ENCODE results near the gene IQCK.
"Not testable (repeated sequence)": the region's sequence is repeated elsewhere in the genome, so short reads cannot be mapped to it uniquely, and the experiment has no call there.

The IQCK gene

GRCh38 chr16:19679281-19679680 lies 38.8 kb upstream of the IQCK start:
- POLR2A ChIA-PET; H3K9me3 ChIP-seq (ENCODE audit: control insufficient read depth, insufficient read depth, low read depth, low read length); H3K27ac ChIP-seq (ENCODE audit: extremely low read depth, low read depth, low read length); H3K4me3 ChIP-seq (ENCODE audit: low read depth, low read length); H3K4me1 ChIP-seq (ENCODE audit: control insufficient read depth, insufficient read depth, low read length): not testable (repeated sequence)
- peaks cover 6 to 17% of the 10 kb centered on the region in 2 experiments; a peak in 2 of 3 replicates for H3K36me3 ChIP-seq (ENCODE audit: control insufficient read depth in 2 of 2, insufficient read depth in 1 of 2, low read length in 2 of 2)
- CTCF ChIA-PET = interaction anchor here (0.6 to 1.5 kb wide), 2 partner anchors 119 to 207 kb away, joined by 3 to 4 read pairs; no protein-coding TSS in a partner anchor
- TF ChIP-seq ZNF223 (tag by site-specific recombination; IDR thresholded peaks at IDR 0.05) (0 out of 2 replicates have a peak, but pooled peaks have one; percentile 21), MZF1 (tag by site-specific recombination; IDR thresholded peaks at IDR 0.05; ENCODE audit: borderline replicate concordance) (peak; percentile 20; the same call in 1 of the 2 replicates), ZNF394 (tag by site-specific recombination; IDR thresholded peaks at IDR 0.05; ENCODE audit: borderline replicate concordance) (peak; percentile 97), ZNF514 (tag by site-specific recombination; IDR thresholded peaks at IDR 0.05) (0 out of 2 replicates have a peak, but pooled peaks have one; percentile 32), ZNF138 (tag by site-specific recombination; IDR thresholded peaks at IDR 0.05; ENCODE audit: borderline replicate concordance) (peak; percentile 83; the same call in 1 of the 2 replicates), OVOL3 (tag by site-specific recombination; IDR thresholded peaks at IDR 0.05) (peak; percentile 52; the same call in 1 of the 2 replicates), ZNF202 (tag by site-specific recombination; IDR thresholded peaks at IDR 0.05; ENCODE audit: borderline replicate concordance) (peak; percentile 92; the same call in 1 of the 2 replicates), REST (tag by site-specific recombination; IDR thresholded peaks at IDR 0.05) (peak; percentile 82), ZBTB11 (tag by site-specific recombination; conservative IDR thresholded peaks at IDR 0.05; ENCODE audit: low read depth) (peak; percentile 80), ZNF292 (tag by site-specific recombination; IDR thresholded peaks at IDR 0.05; ENCODE audit: borderline replicate concordance, low read depth) (peak; percentile 39; the same call in 1 of the 2 replicates), ZNF140 (tag by site-specific recombination; IDR thresholded peaks at IDR 0.05) (peak; percentile 89; the same call in 1 of the 2 replicates), ZNF555 (tag by site-specific recombination; conservative IDR thresholded peaks at IDR 0.05) (peak; percentile 90), ZNF266 (tag by site-specific recombination; IDR thresholded peaks at IDR 0.05; ENCODE audit: low read depth) (peak; percentile 90), ZNF433 (tag by site-specific recombination; IDR thresholded peaks at IDR 0.05; ENCODE audit: low read depth) (peak; percentile 79), ZXDB (tag by site-specific recombination; IDR thresholded peaks at IDR 0.05) (peak; percentile 77), ZNF501 (tag by site-specific recombination; IDR thresholded peaks at IDR 0.05) (peak; percentile 63; the same call in 1 of the 2 replicates), ZNF560 (tag by site-specific recombination; IDR thresholded peaks at IDR 0.05; ENCODE audit: borderline replicate concordance) (peak; percentile 91; the same call in 1 of the 2 replicates), RBAK (tag by site-specific recombination; IDR thresholded peaks at IDR 0.05) (0 out of 2 replicates have a peak, but pooled peaks have one; percentile 44), ZNF791 (tag by site-specific recombination; IDR thresholded peaks at IDR 0.05) (peak; percentile 72), ZNF623 (tag by site-specific recombination; IDR thresholded peaks at IDR 0.05) (peak; percentile 81), ZNF341 (tag by site-specific recombination; IDR thresholded peaks at IDR 0.05; ENCODE audit: low read depth) (peak; percentile 30; the same call in 1 of the 2 replicates), AEBP2 (tag by site-specific recombination; IDR thresholded peaks at IDR 0.05; ENCODE audit: borderline replicate concordance) (peak; percentile 57; the same call in 1 of the 2 replicates), ZNF510 (tag by site-specific recombination; IDR thresholded peaks at IDR 0.05; ENCODE audit: insufficient replicate concordance) (peak; percentile 79), ZNF426 (tag by site-specific recombination; IDR thresholded peaks at IDR 0.05) (peak; percentile 92), ZNF558 (tag by site-specific recombination; IDR thresholded peaks at IDR 0.05) (peak; percentile 72; the same call in 1 of the 2 replicates), ZNF530 (tag by site-specific recombination; IDR thresholded peaks at IDR 0.05; ENCODE audit: low read depth) (peak; percentile 39; the same call in 1 of the 2 replicates), ZNF629 (tag by site-specific recombination; IDR thresholded peaks at IDR 0.05) (peak; percentile 70)

All from HEK293 (cell line).